ENCODE data around the gene OVOL3. TPM values are rescaled to one million over a fixed set of nuclear protein-coding genes. Genes with fewer than 3 reads are reported as not detected.
"Not testable (repeated sequence)": the region's sequence is repeated elsewhere in the genome, so short reads cannot be mapped to it uniquely, and the experiment has no call there.

OVOL3 gene
- total RNA-seq, result not detected

- Histone ChIP-seq H3K4me3 (no peak within 1 kb of the TSS), H3K36me3 (no peaks in the 10 kb centered on the region), H3K9me3 (no peaks in the 10 kb centered on the region), H3K27me3 (replicated peaks; ENCODE audit: insufficient read depth) (no peaks in the 10 kb centered on the region), H3K4me1 (replicated peaks) (peaks cover 4% of the 10 kb centered on the region), H3K27ac (no peak within 1 kb of the TSS)
- 83% methylated on average over 1 of the region's 1 CpG for WGBS
- DNase-seq (ENCODE audit: low spot score), result no peak
- intact Hi-C loops (cut with DNase I), result no loop called here
- TF ChIP-seq POLR2AphosphoS5 (IDR thresholded peaks at IDR 0.05) (no peak), POLR2A (IDR thresholded peaks at IDR 0.05) (no peak), CTCF (IDR thresholded peaks at IDR 0.05) (no peak)
These were observed at the start of gene OVOL3 for GRCh38 chr19:36110487-36111199. OVOL3 (plus strand) TSS chr19:36111143; CDS start chr19:36111203, 60 bp downstream.

- Histone ChIP-seq H3K9me3 (no peaks in the 10 kb centered on the region), H3K4me1 (replicated peaks) (no peaks in the 10 kb centered on the region), H3K36me3 (no peaks in the 10 kb centered on the region), H3K4me3 (no peak overlapping the region), H3K27me3 (replicated peaks; ENCODE audit: insufficient read depth) (no peaks in the 10 kb centered on the region), H3K27ac (no peak overlapping the region)
- TF ChIP-seq POLR2AphosphoS5 (IDR thresholded peaks at IDR 0.05) (no peak), CTCF (IDR thresholded peaks at IDR 0.05) (no peak), POLR2A (IDR thresholded peaks at IDR 0.05) (no peak)
- WGBS, result 88% methylated on average over 2 of the region's 2 CpGs
- intact Hi-C loops (cut with DNase I), result no loop called here
- DNase-seq (ENCODE audit: low spot score), result no peak
These were observed 49.6 kb upstream of the OVOL3 start for GRCh38 chr19:36061367-36061766.

- no peaks in the 10 kb centered on the region for H3K4me1 ChIP-seq (replicated peaks)
- no peaks in the 10 kb centered on the region for H3K36me3 ChIP-seq
- H3K27me3 ChIP-seq (replicated peaks; ENCODE audit: insufficient read depth), result no peaks in the 10 kb centered on the region
- no peak overlapping the region for H3K4me3 ChIP-seq
- no peak for TF ChIP-seq CTCF (IDR thresholded peaks at IDR 0.05)
- no peak for TF ChIP-seq POLR2AphosphoS5 (IDR thresholded peaks at IDR 0.05)
- no peak for TF ChIP-seq POLR2A (IDR thresholded peaks at IDR 0.05)
- intact Hi-C loops (cut with DNase I), result no loop called here
- no peaks in the 10 kb centered on the region for H3K9me3 ChIP-seq
- H3K27ac ChIP-seq, result no peak overlapping the region
- no peak for DNase-seq (ENCODE audit: low spot score)
- 98% methylated on average over 8 of the region's 8 CpGs for WGBS
These were observed 46.1 kb upstream of the OVOL3 start for GRCh38 chr19:36064826-36065225.

GRCh38 chr19:36067681-36068080 lies 43.3 kb upstream of the OVOL3 start:
- no peaks in the 10 kb centered on the region for H3K9me3 ChIP-seq

GRCh38 chr19:36068810-36069499 lies 42.0 kb upstream of the OVOL3 start:
- H3K9me3 ChIP-seq; H3K27me3 ChIP-seq (replicated peaks; ENCODE audit: insufficient read depth); H3K36me3 ChIP-seq; DNase-seq (ENCODE audit: low spot score); H3K27ac ChIP-seq; H3K4me1 ChIP-seq (replicated peaks); intact Hi-C loops (cut with DNase I); H3K4me3 ChIP-seq: not testable (repeated sequence)
- WGBS, result over 99% methylated on average over 41 of the region's 57 CpGs

More at GRCh38 chr19:36067681-36068080, 43.3 kb upstream of the OVOL3 start:
- WGBS, result 98% methylated on average over 11 of the region's 11 CpGs
- no peak for DNase-seq (ENCODE audit: low spot score)
- Histone ChIP-seq H3K27me3 (replicated peaks; ENCODE audit: insufficient read depth) (no peaks in the 10 kb centered on the region), H3K36me3 (no peaks in the 10 kb centered on the region), H3K4me1 (replicated peaks) (no peaks in the 10 kb centered on the region), H3K27ac (no peak overlapping the region), H3K4me3 (no peak overlapping the region)
- TF ChIP-seq CTCF (IDR thresholded peaks at IDR 0.05), result no peak
- TF ChIP-seq POLR2A (IDR thresholded peaks at IDR 0.05), result no peak
- TF ChIP-seq POLR2AphosphoS5 (IDR thresholded peaks at IDR 0.05), result no peak
- intact Hi-C loops (cut with DNase I), result no loop called here

All from prostate gland (tissue), 2 donors.